Measurements from ENCODE around the gene RHOBTB1. TPM values are rescaled to one million over a fixed set of nuclear protein-coding genes. Genes with fewer than 3 reads are reported as not detected.
"Not testable (repeated sequence)": the region's sequence is repeated elsewhere in the genome, so short reads cannot be mapped to it uniquely, and the experiment has no call there.

RHOBTB1 gene
- polyA plus RNA-seq, 1 experiment = 17.3 TPM

GRCh38 chr10:60977161-60978122 is 33.5 kb upstream of the RHOBTB1 start:
- CTCF ChIA-PET = interaction anchor here (0.9 kb wide), 1 partner anchor 158 kb away, joined by 5 read pairs; no protein-coding TSS in a partner anchor
- Histone ChIP-seq H3K27me3 (ENCODE audit: control insufficient read depth, insufficient read depth, low read length) (no peaks in the 10 kb centered on the region), H3K4me3 (ENCODE audit: low read depth, low read length) (no peak overlapping the region), H3K36me3 (ENCODE audit: control insufficient read depth, insufficient read depth, low read length) (no peaks in the 10 kb centered on the region)
- POLR2A ChIA-PET = no interaction called here
- TF ChIP-seq CTCF (IDR thresholded peaks at IDR 0.05; ENCODE audit: insufficient read depth, low read depth, low read length) = no peak
- DNase-seq (ENCODE audit: low read depth) = no peak

GRCh38 chr10:60976687-60977086 is 32.7 kb upstream of the RHOBTB1 start:
- no peak overlapping the region for H3K4me3 ChIP-seq (ENCODE audit: low read depth, low read length)
- no peaks in the 10 kb centered on the region for H3K27me3 ChIP-seq (ENCODE audit: control insufficient read depth, insufficient read depth, low read length)
- no peaks in the 10 kb centered on the region for H3K36me3 ChIP-seq (ENCODE audit: control insufficient read depth, insufficient read depth, low read length)
- CTCF ChIA-PET = interaction anchor here (0.9 kb wide), 1 partner anchor 157 kb away, joined by 5 read pairs; no protein-coding TSS in a partner anchor
- POLR2A ChIA-PET = no interaction called here
- DNase-seq (ENCODE audit: low read depth) = no peak
- TF ChIP-seq CTCF (IDR thresholded peaks at IDR 0.05; ENCODE audit: insufficient read depth, low read depth, low read length) = no peak

- ChIA-PET POLR2A (no interaction called here), CTCF (no interaction called here)
- DNase-seq (ENCODE audit: low read depth) = no peak
- no peak overlapping the region for H3K4me3 ChIP-seq (ENCODE audit: low read depth, low read length)
- H3K27me3 ChIP-seq (ENCODE audit: control insufficient read depth, insufficient read depth, low read length) = no peaks in the 10 kb centered on the region
- TF ChIP-seq CTCF (IDR thresholded peaks at IDR 0.05; ENCODE audit: insufficient read depth, low read depth, low read length) = no peak
- H3K36me3 ChIP-seq (ENCODE audit: control insufficient read depth, insufficient read depth, low read length) = no peaks in the 10 kb centered on the region
These were observed 31.7 kb upstream of the RHOBTB1 start for GRCh38 chr10:60975716-60976115.

DNA sequence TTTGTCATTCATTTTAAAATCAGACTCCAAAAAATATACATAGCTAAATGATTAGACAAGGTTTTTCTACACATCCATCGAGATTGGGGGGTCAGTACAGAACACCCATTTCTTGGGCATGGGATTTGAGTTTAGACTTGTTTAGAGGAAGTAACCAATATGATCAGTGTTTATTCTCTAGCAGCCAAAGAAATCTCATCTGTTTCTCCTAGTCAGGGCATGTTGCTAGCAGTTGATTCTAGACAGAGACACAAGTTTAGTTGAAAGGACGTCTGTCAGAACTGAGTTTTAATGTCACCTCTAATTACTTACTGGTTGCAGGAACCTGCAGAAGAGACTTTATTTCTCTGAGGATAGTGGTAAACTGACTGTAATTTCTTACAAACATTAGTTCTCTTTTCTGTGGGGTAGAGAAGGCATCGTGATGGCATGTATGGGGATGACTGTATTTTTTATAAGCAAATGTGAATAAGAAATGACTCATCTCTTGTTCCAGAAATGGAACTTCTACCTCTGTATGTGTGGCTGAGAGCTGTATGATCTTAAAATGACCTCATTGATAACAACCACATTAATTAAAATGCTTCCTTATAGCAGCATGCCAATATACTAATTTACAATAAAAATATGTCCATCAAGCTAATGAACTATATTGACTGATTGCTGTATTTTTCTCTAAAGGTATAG is 30.6 kb upstream of the RHOBTB1 start:
- ChIA-PET CTCF (no interaction called here), POLR2A (no interaction called here)
- no peak for TF ChIP-seq CTCF (IDR thresholded peaks at IDR 0.05; ENCODE audit: insufficient read depth, low read depth, low read length)
- Histone ChIP-seq H3K27me3 (ENCODE audit: control insufficient read depth, insufficient read depth, low read length) (no peaks in the 10 kb centered on the region), H3K4me3 (ENCODE audit: low read depth, low read length) (no peak overlapping the region), H3K36me3 (ENCODE audit: control insufficient read depth, insufficient read depth, low read length) (no peaks in the 10 kb centered on the region)
- no peak for DNase-seq (ENCODE audit: low read depth)

DNA sequence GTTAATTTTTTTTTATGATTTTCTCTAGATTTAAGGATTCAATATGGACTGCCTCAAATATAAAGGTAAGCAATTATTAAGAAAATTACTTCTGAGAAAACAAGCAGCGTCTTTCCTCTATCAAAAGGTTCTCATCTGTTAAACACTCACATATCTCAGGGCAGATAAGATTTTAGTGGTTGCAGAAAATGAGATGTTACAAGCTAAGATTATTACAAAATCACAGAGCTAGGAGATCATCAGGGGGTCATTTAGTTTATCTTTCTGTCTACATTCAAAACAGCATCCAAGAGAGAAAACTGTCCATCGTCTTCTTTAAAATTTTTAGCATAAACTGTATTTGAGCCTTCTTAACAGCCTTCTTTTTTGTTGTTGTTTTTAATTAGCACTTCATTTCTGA is 29.1 kb upstream of the RHOBTB1 start:
- no peak for DNase-seq (ENCODE audit: low read depth)
- POLR2A ChIA-PET = no interaction called here
- TF ChIP-seq CTCF (IDR thresholded peaks at IDR 0.05; ENCODE audit: insufficient read depth, low read depth, low read length) = no peak
- Histone ChIP-seq H3K27me3 (ENCODE audit: control insufficient read depth, insufficient read depth, low read length) (no peaks in the 10 kb centered on the region), H3K36me3 (ENCODE audit: control insufficient read depth, insufficient read depth, low read length) (no peaks in the 10 kb centered on the region), H3K4me3 (ENCODE audit: low read depth, low read length) (no peak overlapping the region)
- CTCF ChIA-PET = no interaction called here

GRCh38 chr10:60972181-60972580 is 28.2 kb upstream of the RHOBTB1 start:
- POLR2A ChIA-PET; H3K27me3 ChIP-seq (ENCODE audit: control insufficient read depth, insufficient read depth, low read length); CTCF ChIA-PET; H3K4me3 ChIP-seq (ENCODE audit: low read depth, low read length); DNase-seq (ENCODE audit: low read depth); H3K36me3 ChIP-seq (ENCODE audit: control insufficient read depth, insufficient read depth, low read length): not testable (repeated sequence)

All from BJ (cell line).